Measurements from ENCODE around the gene CADM1.

Gene CADM1

DNA sequence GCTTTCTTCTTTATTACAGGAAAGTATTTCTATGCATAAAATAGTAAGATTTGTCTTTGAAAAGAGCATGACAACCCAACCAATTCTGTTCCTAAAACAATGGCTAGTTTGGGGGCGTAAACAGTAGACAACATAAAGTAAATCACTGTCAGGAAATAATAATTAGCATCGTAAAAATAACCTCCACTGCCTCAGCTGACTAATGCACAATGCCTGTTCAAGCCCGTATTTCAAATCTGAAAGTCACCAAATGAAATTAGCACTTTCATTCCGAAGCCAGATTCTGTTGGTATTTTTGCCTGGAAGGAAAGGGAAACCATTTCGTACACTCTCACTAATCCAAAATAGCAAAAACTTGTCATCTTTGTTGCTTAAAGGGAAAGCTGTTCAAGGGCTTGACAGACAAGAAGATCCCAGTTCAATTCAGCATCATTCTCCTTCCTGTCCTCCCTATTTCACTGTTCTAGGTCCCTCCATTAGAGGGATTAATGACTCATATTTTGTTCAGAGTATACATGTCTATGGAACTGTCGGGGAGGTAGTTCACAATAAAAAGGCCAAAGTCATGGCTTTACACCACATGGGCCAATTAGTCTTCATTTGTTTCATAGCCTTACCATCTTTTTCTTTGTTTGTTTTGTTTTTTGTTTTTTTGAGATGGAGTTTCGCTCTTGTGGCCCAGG is 154.7 kb downstream of the CADM1 start:
- Histone ChIP-seq H3K4me3 (ENCODE audit: low read length) (no peak overlapping the region), H3K9me3 (ENCODE audit: insufficient read depth, low read length) (no peaks in the 10 kb centered on the region), H3K36me3 (replicated peaks; ENCODE audit: low read depth, low read length) (no peaks in the 10 kb centered on the region), H3K79me2 (ENCODE audit: low read length) (no peaks in the 10 kb centered on the region), H3K4me2 (ENCODE audit: low read length) (no peak overlapping the region), H2AFZ (ENCODE audit: low read depth, low read length) (no peak overlapping the region), H3K27ac (ENCODE audit: low read length) (no peak overlapping the region), H3K9ac (ENCODE audit: low read length) (no peak overlapping the region), H3K4me1 (ENCODE audit: low read length) (no peaks in the 10 kb centered on the region), H4K20me1 (ENCODE audit: insufficient read depth, low read length) (no peaks in the 10 kb centered on the region), H3K27me3 (ENCODE audit: low read depth, low read length) (peaks cover 19% of the 10 kb centered on the region; the same call in 1 of the 2 replicates)
- TF ChIP-seq CTCF (IDR thresholded peaks at IDR 0.05; ENCODE audit: low read depth, low read length) (no peak), EZH2phosphoT487 (IDR thresholded peaks at IDR 0.05; ENCODE audit: low read depth) (no peak)

DNA sequence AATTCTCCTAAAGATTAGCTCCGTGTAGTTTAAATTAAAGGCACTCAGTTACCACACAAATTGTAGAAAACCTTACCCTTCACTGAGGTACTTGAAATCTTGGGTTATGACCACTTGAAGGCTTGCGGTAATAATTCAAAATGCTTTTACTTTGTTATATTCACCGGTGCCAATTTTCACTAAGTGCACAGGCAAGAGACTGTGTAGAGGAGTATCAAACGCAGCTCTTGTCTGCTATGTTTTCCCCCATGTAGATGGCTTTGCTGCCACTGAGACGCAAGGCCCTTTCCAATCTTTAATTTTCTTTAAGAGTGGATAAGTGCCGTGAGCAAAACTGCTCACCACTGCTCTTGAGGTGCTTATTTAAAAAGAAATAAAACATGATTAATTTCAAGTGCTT is 155.8 kb downstream of the CADM1 start:
- Histone ChIP-seq H3K4me1 (ENCODE audit: low read length) (no peaks in the 10 kb centered on the region), H3K4me2 (ENCODE audit: low read length) (no peak overlapping the region), H4K20me1 (ENCODE audit: insufficient read depth, low read length) (no peaks in the 10 kb centered on the region), H2AFZ (ENCODE audit: low read depth, low read length) (no peak overlapping the region), H3K4me3 (ENCODE audit: low read length) (no peak overlapping the region), H3K9ac (ENCODE audit: low read length) (no peak overlapping the region), H3K27me3 (ENCODE audit: low read depth, low read length) (peaks cover 11% of the 10 kb centered on the region; the same call in 1 of the 2 replicates), H3K79me2 (ENCODE audit: low read length) (no peaks in the 10 kb centered on the region), H3K36me3 (replicated peaks; ENCODE audit: low read depth, low read length) (no peaks in the 10 kb centered on the region), H3K27ac (ENCODE audit: low read length) (no peak overlapping the region), H3K9me3 (ENCODE audit: insufficient read depth, low read length) (no peaks in the 10 kb centered on the region)
- TF ChIP-seq CTCF (IDR thresholded peaks at IDR 0.05; ENCODE audit: low read depth, low read length), result no peak
- no peak for TF ChIP-seq EZH2phosphoT487 (IDR thresholded peaks at IDR 0.05; ENCODE audit: low read depth)

- Histone ChIP-seq H3K4me1 (ENCODE audit: low read length) (no peaks in the 10 kb centered on the region), H3K27ac (ENCODE audit: low read length) (no peak overlapping the region), H3K4me2 (ENCODE audit: low read length) (no peak overlapping the region), H3K9ac (ENCODE audit: low read length) (no peak overlapping the region), H3K9me3 (ENCODE audit: insufficient read depth, low read length) (no peaks in the 10 kb centered on the region), H3K79me2 (ENCODE audit: low read length) (no peaks in the 10 kb centered on the region), H2AFZ (ENCODE audit: low read depth, low read length) (no peak overlapping the region), H3K4me3 (ENCODE audit: low read length) (no peak overlapping the region), H3K27me3 (ENCODE audit: low read depth, low read length) (peaks cover 6% of the 10 kb centered on the region; the same call in 1 of the 2 replicates), H4K20me1 (ENCODE audit: insufficient read depth, low read length) (no peaks in the 10 kb centered on the region), H3K36me3 (replicated peaks; ENCODE audit: low read depth, low read length) (no peaks in the 10 kb centered on the region)
- no peak for TF ChIP-seq EZH2phosphoT487 (IDR thresholded peaks at IDR 0.05; ENCODE audit: low read depth)
- no peak for TF ChIP-seq CTCF (IDR thresholded peaks at IDR 0.05; ENCODE audit: low read depth, low read length)
These were observed 157.1 kb downstream of the CADM1 start for GRCh38 chr11:115347106-115347505.

GRCh38 chr11:115345840-115346239 is 158.4 kb downstream of the CADM1 start:
- H3K36me3 ChIP-seq (replicated peaks; ENCODE audit: low read depth, low read length), result no peaks in the 10 kb centered on the region
- no peak overlapping the region for H3K27ac ChIP-seq (ENCODE audit: low read length)
- H3K4me3 ChIP-seq (ENCODE audit: low read length), result no peak overlapping the region
- no peak overlapping the region for H2AFZ ChIP-seq (ENCODE audit: low read depth, low read length)
- H4K20me1 ChIP-seq (ENCODE audit: insufficient read depth, low read length), result no peaks in the 10 kb centered on the region
- no peak overlapping the region for H3K4me2 ChIP-seq (ENCODE audit: low read length)
- H3K9ac ChIP-seq (ENCODE audit: low read length), result no peak overlapping the region
- no peaks in the 10 kb centered on the region for H3K27me3 ChIP-seq (ENCODE audit: low read depth, low read length)
- no peaks in the 10 kb centered on the region for H3K9me3 ChIP-seq (ENCODE audit: insufficient read depth, low read length)
- H3K79me2 ChIP-seq (ENCODE audit: low read length), result no peaks in the 10 kb centered on the region
- TF ChIP-seq EZH2phosphoT487 (IDR thresholded peaks at IDR 0.05; ENCODE audit: low read depth), result no peak
- no peak for TF ChIP-seq CTCF (IDR thresholded peaks at IDR 0.05; ENCODE audit: low read depth, low read length)
- no peaks in the 10 kb centered on the region for H3K4me1 ChIP-seq (ENCODE audit: low read length)

All from OCI-LY3 (cell line).